Coronary artery (tissue), 2 donors: Measurements from ENCODE around the gene SEC22C.

Source experiments
- DNase-seq: peaks from one replicate; pipeline ENCODE4 v3.0.0-alpha.2; 2017; ENCODE audit warnings: low spot score
- H3K27ac ChIP-seq, 2 donors: fragments of 200-600 bp; sonication (generic); one replicate each; pipeline ENCODE4 v1.5.1; 2016 to 2019
- H3K4me3 ChIP-seq: fragments of 200-600 bp; sonication (generic); 2 replicates; pipeline ENCODE4 v1.5.1; 2016; ENCODE audit warnings: mild to moderate bottlenecking, moderate library complexity
- TF ChIP-seq, protein P1 (sequence below): fragments of 200-600 bp; sonication (generic); IDR thresholded peaks from one replicate; pipeline ENCODE4 v1.5.1; 2019; ENCODE audit warnings: antibody characterized with exemption

The SEC22C gene, protein sequence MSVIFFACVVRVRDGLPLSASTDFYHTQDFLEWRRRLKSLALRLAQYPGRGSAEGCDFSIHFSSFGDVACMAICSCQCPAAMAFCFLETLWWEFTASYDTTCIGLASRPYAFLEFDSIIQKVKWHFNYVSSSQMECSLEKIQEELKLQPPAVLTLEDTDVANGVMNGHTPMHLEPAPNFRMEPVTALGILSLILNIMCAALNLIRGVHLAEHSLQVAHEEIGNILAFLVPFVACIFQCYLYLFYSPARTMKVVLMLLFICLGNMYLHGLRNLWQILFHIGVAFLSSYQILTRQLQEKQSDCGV

DNA sequence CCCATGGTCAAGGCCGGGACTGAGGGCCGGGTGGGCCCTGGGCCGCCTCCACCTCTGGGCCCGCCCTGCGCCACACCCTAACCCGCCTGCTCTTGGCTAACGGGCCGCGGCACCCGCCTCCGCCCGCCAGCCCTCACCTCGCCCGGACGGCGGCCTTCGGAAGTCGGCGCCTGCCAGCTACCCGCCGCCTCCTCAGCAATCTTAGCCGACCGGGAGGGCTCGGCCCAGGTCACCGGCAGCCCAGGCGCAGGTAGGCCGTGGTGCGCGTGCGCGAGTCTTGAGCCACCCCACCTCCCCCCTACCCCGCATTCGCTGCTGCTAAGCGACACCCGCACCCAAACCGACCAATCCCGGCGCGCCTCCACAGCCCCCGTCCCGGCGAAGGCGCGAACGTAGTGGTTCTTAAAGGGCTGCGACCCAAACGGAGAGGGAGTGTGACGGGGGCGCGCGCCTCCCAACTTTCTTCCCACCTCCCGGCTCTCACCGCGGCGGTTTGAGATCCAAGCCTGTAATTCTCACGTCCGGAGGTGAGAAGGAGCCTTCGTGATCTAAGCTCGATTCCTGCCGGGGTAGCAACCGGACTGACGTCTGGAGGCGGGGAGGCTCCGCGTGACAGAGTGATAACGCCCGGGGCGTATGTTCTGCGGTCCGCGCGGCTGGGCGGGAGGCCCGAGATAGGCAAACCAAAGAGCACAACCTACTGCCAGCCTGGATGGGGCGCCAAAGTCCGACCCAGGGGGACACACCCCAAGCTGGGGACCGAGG lies at the start of gene SEC22C:
SEC22C (minus strand) TSS at position 259 of the 765 bp plus-strand sequence. CDS start 12,921 bp downstream, outside the sequence.
- TF ChIP-seq, protein P1, sequence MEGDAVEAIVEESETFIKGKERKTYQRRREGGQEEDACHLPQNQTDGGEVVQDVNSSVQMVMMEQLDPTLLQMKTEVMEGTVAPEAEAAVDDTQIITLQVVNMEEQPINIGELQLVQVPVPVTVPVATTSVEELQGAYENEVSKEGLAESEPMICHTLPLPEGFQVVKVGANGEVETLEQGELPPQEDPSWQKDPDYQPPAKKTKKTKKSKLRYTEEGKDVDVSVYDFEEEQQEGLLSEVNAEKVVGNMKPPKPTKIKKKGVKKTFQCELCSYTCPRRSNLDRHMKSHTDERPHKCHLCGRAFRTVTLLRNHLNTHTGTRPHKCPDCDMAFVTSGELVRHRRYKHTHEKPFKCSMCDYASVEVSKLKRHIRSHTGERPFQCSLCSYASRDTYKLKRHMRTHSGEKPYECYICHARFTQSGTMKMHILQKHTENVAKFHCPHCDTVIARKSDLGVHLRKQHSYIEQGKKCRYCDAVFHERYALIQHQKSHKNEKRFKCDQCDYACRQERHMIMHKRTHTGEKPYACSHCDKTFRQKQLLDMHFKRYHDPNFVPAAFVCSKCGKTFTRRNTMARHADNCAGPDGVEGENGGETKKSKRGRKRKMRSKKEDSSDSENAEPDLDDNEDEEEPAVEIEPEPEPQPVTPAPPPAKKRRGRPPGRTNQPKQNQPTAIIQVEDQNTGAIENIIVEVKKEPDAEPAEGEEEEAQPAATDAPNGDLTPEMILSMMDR: no peak
- H3K27ac ChIP-seq: peak within 1 kb of the TSS; percentile 87 to 94
- H3K4me3 ChIP-seq: peak within 1 kb of the TSS; percentile 94
- peak; percentile 97 for DNase-seq

DNA sequence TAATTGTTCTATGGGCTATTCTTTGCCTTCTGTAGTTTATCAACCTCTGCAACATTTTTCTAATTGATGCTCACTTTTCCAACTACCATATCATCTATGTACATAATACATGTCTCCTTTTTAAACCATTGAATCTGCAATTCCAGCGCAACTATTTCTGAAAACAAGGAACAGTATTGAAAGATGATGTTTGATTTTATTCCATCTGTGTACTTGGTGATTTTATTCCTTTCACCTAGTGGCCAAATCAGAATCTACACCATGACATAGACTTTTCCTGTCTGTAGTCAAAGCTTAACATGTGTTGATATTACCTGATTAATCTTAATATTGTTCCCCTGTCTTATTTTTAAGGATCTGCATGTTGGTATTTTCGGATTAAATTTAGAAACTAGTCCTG lies 31.7 kb upstream of the SEC22C start:
- no peak for DNase-seq
- TF ChIP-seq, protein P1: peak; percentile 42
- H3K4me3 ChIP-seq: no peak overlapping the region
- no peak overlapping the region for H3K27ac ChIP-seq

DNA sequence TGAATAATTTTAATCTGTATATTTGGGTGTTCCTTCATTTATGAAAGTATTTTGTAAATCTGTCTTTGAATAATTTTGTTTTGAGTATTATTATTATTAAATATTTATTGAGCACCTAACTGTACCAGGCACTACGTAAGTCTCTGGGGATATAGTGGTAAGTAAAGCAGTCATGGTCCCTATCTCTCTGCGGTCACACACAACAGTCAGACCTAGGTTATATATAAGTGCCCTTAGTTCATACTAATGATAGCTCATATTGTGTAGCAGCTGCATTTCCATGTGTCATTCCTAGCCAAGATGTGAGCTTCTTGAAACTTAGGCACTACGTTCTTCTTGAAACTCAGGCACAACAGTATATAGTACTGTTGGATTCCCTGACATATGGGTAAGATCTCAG lies 31.2 kb upstream of the SEC22C start:
- Histone ChIP-seq H3K4me3 (no peak overlapping the region), H3K27ac (no peak overlapping the region)
- TF ChIP-seq, protein P1: no peak
- DNase-seq: no peak

DNA sequence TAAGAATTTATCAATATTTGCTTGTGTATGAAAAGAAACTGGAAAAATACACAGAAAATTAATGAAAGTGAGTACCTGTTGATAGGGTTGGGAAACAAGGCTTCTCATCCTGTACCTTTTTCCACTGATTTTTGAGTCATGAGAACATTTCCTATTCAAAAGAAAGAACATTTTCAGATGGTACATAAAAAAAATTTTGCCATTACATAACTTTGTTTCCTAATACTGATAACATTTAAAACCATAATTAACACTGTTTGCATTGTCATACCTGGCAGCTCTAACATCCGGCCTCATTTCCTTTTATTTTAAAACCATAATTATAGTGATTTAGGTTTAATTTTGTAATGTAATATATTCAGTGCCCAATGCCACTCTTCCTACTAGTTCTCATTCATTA lies 30.4 kb upstream of the SEC22C start:
- Histone ChIP-seq H3K4me3 (no peak overlapping the region), H3K27ac (no peak overlapping the region)
- no peak for DNase-seq
- TF ChIP-seq, protein P1: no peak

DNA sequence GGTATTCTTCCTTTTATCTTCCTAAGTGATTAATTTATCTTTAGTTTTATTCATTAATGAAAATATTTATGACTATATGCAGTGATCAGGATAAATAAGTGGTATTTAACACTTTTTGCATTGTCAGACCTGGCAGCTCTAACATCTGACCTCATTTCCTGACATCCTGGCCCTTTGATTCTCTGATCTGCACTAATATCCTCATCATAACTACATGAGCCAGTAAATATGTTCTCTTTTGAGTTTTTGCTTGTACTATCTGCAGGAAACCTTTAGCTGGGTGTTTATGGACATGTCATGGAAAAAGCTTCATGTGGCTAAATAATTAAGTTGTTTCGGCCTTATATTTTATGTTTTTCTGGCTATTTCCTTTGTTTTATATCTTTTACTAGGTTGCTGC lies 29.2 kb upstream of the SEC22C start:
- TF ChIP-seq, protein P1: no peak
- no peak for DNase-seq
- H3K4me3 ChIP-seq: no peak overlapping the region
- peak overlapping the region; percentile 25 to 59 for H3K27ac ChIP-seq

DNA sequence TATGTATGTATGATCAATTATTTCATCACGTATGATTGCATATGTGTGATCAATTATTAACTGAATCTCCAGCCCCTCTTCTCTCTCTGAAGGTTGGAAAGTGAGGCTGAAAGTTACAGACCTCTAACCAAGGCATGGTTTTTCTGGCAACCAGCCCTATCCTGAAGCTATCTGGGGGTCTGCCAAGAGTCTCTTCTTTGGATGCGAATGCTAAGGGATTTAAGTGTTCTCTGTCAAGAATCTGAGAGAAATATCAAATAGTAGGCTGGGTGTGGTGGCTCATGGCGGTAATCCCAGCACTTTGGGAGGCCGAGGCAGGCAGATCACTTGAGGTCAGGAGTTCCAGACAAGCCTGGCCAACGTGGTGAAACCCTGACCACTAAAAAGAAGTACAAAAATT lies 26.8 kb upstream of the SEC22C start:
- TF ChIP-seq, protein P1: no peak
- Histone ChIP-seq H3K27ac (no peak overlapping the region), H3K4me3 (no peak overlapping the region)
- DNase-seq: no peak
